Neural progenitor cell (in vitro differentiated cells): ENCODE data around the gene DDX51. TPM values are rescaled to one million over a fixed set of nuclear protein-coding genes. Genes with fewer than 3 reads are reported as not detected.

ENCODE experiments used
- DNase-seq: peaks from one replicate; pipeline ENCODE4 v3.0.0-alpha.2; 2016; ENCODE audit warnings: low spot score
- H2AFZ ChIP-seq: fragments of 200-600 bp; sonication (generic); replicated peaks from 2 replicates; pipeline ENCODE4 v1.6.1; 2016; ENCODE audit warnings: antibody characterized with exemption
- H3F3A ChIP-seq: fragments of 200-600 bp; sonication (generic); 2 replicates; pipeline ENCODE4 v1.6.1; 2016; ENCODE audit warnings: antibody characterized with exemption, low read depth
- H3K27ac ChIP-seq: fragments of 200-600 bp; sonication (generic); 2 replicates; pipeline ENCODE4 v1.5.1; 2016; ENCODE audit warnings: mild to moderate bottlenecking
- H3K27me3 ChIP-seq: fragments of 200-600 bp; sonication (generic); 2 replicates; pipeline ENCODE4 v1.6.1; 2016; ENCODE audit warnings: mild to moderate bottlenecking, moderate library complexity
- H3K36me3 ChIP-seq: fragments of 200-600 bp; sonication (generic); 2 replicates; pipeline ENCODE4 v1.5.1; 2016
- H3K4me1 ChIP-seq: fragments of 200-600 bp; sonication (generic); 2 replicates; pipeline ENCODE4 v1.6.1; 2016; ENCODE audit warnings: mixed run types
- H3K4me2 ChIP-seq: fragments of 200-600 bp; sonication (generic); 2 replicates; pipeline ENCODE4 v1.6.1; 2016
- H3K4me3 ChIP-seq: fragments of 200-600 bp; sonication (generic); 2 replicates; pipeline ENCODE4 v1.5.1; 2016
- H3K79me2 ChIP-seq: fragments of 200-600 bp; sonication (generic); 2 replicates; pipeline ENCODE4 v1.6.1; 2016; ENCODE audit warnings: low read depth
- H3K9ac ChIP-seq: fragments of 200-600 bp; sonication (generic); 2 replicates; pipeline ENCODE4 v1.6.1; 2016
- H3K9me3 ChIP-seq: fragments of 200-600 bp; sonication (generic); 2 replicates; pipeline ENCODE4 v1.5.1; 2016; ENCODE audit warnings: low read depth
- H4K20me1 ChIP-seq: fragments of 200-600 bp; sonication (generic); 2 replicates; pipeline ENCODE4 v1.6.1; 2016; ENCODE audit warnings: low read depth
- H3K27ac Mint-ChIP-seq: 3 replicates; pipeline ENCODE4 v1.8.0; 2021; ENCODE audit warnings: mixed read lengths
- H3K27me3 Mint-ChIP-seq: 2 replicates; pipeline ENCODE4 v1.8.0; 2022; ENCODE audit warnings: low read depth, mild to moderate bottlenecking, inconsistent platforms, moderate library complexity, mixed read lengths; ENCODE audit not compliant: insufficient read depth
- H3K36me3 Mint-ChIP-seq: 3 replicates; pipeline ENCODE4 v1.8.0; 2021; ENCODE audit warnings: mixed read lengths
- H3K4me1 Mint-ChIP-seq: 3 replicates; pipeline ENCODE4 v1.8.0; 2021; ENCODE audit warnings: mixed read lengths
- H3K4me3 Mint-ChIP-seq: 3 replicates; pipeline ENCODE4 v1.8.0; 2021; ENCODE audit warnings: mild to moderate bottlenecking, moderate library complexity, mixed read lengths
- H3K9me3 Mint-ChIP-seq: 3 replicates; pipeline ENCODE4 v1.8.0; 2020; ENCODE audit warnings: mixed read lengths
- EZH2 ChIP-seq: fragments of 200-600 bp; sonication (generic); IDR thresholded peaks from 2 replicates; pipeline ENCODE4 v1.6.1; 2017; ENCODE audit warnings: antibody characterized with exemption, mild to moderate bottlenecking, moderate library complexity
- EZH2phosphoT487 ChIP-seq: fragments of 200-600 bp; sonication (generic); IDR thresholded peaks from 2 replicates; pipeline ENCODE4 v1.6.1; 2017; ENCODE audit warnings: antibody characterized with exemption
- total RNA-seq: library from RNA; depleted of rRNA; stranded (reverse); fragments of >200 nt; gene quantifications from 2 replicates; pipeline ENCODE4 v1.2.3, GENCODE V29; 2015; ENCODE audit warnings: low replicate concordance
- TF ChIP-seq, protein P1 (sequence below): fragments of 200-600 bp; sonication (generic); IDR thresholded peaks from 2 replicates; pipeline ENCODE4 v1.5.1; 2017; ENCODE audit warnings: antibody characterized with exemption, mild to moderate bottlenecking

Gene DDX51
- total RNA-seq, 1 donor from 2014 or later = 8.5 TPM

- H3K4me2 ChIP-seq = peak overlapping the region; percentile 92
- Mint-ChIP-seq H3K4me3 (peak overlapping the region; percentile 64), H3K27me3 (peaks cover 46% of the 10 kb centered on the region), H3K9me3 (peaks cover 2% of the 10 kb centered on the region), H3K36me3 (peaks cover 4% of the 10 kb centered on the region), H3K4me1 (peaks cover 11% of the 10 kb centered on the region), H3K27ac (no peak overlapping the region)
- TF ChIP-seq EZH2 = no peak
- TF ChIP-seq EZH2phosphoT487 = no peak
- TF ChIP-seq, protein P1, sequence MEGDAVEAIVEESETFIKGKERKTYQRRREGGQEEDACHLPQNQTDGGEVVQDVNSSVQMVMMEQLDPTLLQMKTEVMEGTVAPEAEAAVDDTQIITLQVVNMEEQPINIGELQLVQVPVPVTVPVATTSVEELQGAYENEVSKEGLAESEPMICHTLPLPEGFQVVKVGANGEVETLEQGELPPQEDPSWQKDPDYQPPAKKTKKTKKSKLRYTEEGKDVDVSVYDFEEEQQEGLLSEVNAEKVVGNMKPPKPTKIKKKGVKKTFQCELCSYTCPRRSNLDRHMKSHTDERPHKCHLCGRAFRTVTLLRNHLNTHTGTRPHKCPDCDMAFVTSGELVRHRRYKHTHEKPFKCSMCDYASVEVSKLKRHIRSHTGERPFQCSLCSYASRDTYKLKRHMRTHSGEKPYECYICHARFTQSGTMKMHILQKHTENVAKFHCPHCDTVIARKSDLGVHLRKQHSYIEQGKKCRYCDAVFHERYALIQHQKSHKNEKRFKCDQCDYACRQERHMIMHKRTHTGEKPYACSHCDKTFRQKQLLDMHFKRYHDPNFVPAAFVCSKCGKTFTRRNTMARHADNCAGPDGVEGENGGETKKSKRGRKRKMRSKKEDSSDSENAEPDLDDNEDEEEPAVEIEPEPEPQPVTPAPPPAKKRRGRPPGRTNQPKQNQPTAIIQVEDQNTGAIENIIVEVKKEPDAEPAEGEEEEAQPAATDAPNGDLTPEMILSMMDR = no peak
- H3F3A ChIP-seq = peaks cover 19% of the 10 kb centered on the region
- no peak overlapping the region for H2AFZ ChIP-seq
- DNase-seq = no peak
- H3K79me2 ChIP-seq = no peaks in the 10 kb centered on the region
- peaks cover 10% of the 10 kb centered on the region for H3K4me1 ChIP-seq
- H4K20me1 ChIP-seq = peaks cover 3% of the 10 kb centered on the region
- peaks cover 100% of the 10 kb centered on the region for H3K27me3 ChIP-seq
- no peak overlapping the region for H3K4me3 ChIP-seq
- H3K9ac ChIP-seq = no peak overlapping the region
- H3K9me3 ChIP-seq = no peaks in the 10 kb centered on the region
- H3K27ac ChIP-seq = no peak overlapping the region
- no peaks in the 10 kb centered on the region for H3K36me3 ChIP-seq
Measured at GRCh38 chr12:132188451-132188901, 44.4 kb upstream of the DDX51 start.

DNA sequence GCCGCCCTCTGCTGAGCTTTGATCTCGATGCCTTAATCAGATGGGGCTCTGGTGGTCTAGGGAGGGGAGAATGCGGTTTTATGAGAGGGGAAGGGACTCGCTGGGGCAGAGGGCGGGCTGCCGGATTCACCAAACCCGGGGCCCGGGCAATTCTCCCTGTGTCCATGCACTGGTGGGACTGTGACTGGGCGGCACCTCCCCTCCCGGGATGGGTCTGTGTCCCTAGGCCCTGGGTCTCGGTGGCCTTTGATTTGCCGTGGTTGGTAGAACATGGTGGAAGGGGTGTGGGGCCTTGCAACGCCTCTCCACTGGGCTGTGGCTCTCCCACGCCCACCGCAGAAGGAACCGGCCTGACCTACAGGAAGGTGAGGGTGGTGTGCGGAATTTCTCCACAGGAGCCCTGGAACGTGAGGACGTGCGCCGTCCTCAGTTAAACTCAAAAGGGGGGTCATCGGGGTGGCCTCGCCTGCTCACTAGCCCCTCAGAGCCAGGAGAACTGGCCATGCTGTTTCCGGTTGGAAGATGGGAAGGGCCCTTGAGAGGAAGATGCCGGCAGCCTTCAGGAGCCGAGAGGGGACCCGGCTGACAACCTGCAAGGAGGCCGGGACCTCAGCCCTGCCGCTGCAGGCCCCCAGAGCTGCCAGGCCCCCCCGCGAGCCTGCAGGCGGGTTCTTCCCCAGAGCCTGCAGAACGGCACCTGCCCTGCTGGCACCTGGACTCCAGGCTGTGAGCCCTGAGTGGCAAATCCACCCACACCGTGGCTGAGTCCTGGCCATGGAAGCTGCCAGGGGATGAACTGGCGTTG is 43.7 kb upstream of the DDX51 start:
- H3K9me3 Mint-ChIP-seq = no peaks in the 10 kb centered on the region
- peaks cover 2% of the 10 kb centered on the region for H3K36me3 Mint-ChIP-seq
- H3K4me1 ChIP-seq = peaks cover 10% of the 10 kb centered on the region
- no peaks in the 10 kb centered on the region for H3K36me3 ChIP-seq
- H3K27ac ChIP-seq = no peak overlapping the region
- DNase-seq = no peak
- H3K4me3 Mint-ChIP-seq = peak overlapping the region; percentile 50
- no peak for TF ChIP-seq EZH2phosphoT487
- TF ChIP-seq, protein P1 = no peak
- TF ChIP-seq EZH2 = no peak
- H3K27me3 ChIP-seq = peaks cover 100% of the 10 kb centered on the region
- no peak overlapping the region for H3K27ac Mint-ChIP-seq
- no peak overlapping the region for H2AFZ ChIP-seq
- H3K9me3 ChIP-seq = no peaks in the 10 kb centered on the region
- no peak overlapping the region for H3K4me2 ChIP-seq
- no peaks in the 10 kb centered on the region for H3K79me2 ChIP-seq
- peaks cover 51% of the 10 kb centered on the region for H3K27me3 Mint-ChIP-seq
- peaks cover 11% of the 10 kb centered on the region for H3K4me1 Mint-ChIP-seq
- no peak overlapping the region for H3K4me3 ChIP-seq
- no peak overlapping the region for H3K9ac ChIP-seq
- H4K20me1 ChIP-seq = peaks cover 3% of the 10 kb centered on the region
- peaks cover 19% of the 10 kb centered on the region for H3F3A ChIP-seq

GRCh38 chr12:132186857-132187620 is 42.9 kb upstream of the DDX51 start:
- Histone ChIP-seq H3K4me1 (peaks cover 10% of the 10 kb centered on the region), H3K79me2 (no peaks in the 10 kb centered on the region), H3F3A (peaks cover 19% of the 10 kb centered on the region), H3K36me3 (no peaks in the 10 kb centered on the region), H4K20me1 (peaks cover 3% of the 10 kb centered on the region), H3K9me3 (no peaks in the 10 kb centered on the region), H2AFZ (no peak overlapping the region), H3K4me2 (no peak overlapping the region), H3K27ac (no peak overlapping the region), H3K27me3 (peaks cover 100% of the 10 kb centered on the region), H3K4me3 (no peak overlapping the region), H3K9ac (no peak overlapping the region)
- Mint-ChIP-seq H3K9me3 (no peaks in the 10 kb centered on the region), H3K36me3 (peaks cover 2% of the 10 kb centered on the region), H3K4me3 (peak overlapping the region; percentile 50), H3K27ac (no peak overlapping the region), H3K4me1 (peaks cover 11% of the 10 kb centered on the region), H3K27me3 (peaks cover 52% of the 10 kb centered on the region)
- DNase-seq = no peak
- TF ChIP-seq EZH2phosphoT487 (no peak), EZH2 (no peak)
- TF ChIP-seq, protein P1 = no peak
